Vagina (tissue), 2 donors: ENCODE measurements around the gene MNAT1.

ENCODE experiments used
- CTCF ChIP-seq, 3 experiments: fragments of 450-650 bp in 2 of 3; fragments of 200-600 bp in 1 of 3; sonication (generic) in 1 of 3; IDR thresholded peaks; one replicate each; pipeline ENCODE4 v1.5.1; 2017 to 2019; ENCODE audit warnings: antibody characterized with exemption in 3 of 3, mild to moderate bottlenecking in 2 of 3, moderate library complexity in 2 of 3
- POLR2A ChIP-seq, 2 donors: fragments of 450-650 bp; IDR thresholded peaks; one replicate each; pipeline ENCODE4 v1.6.1; 2017; ENCODE audit warnings: antibody characterized with exemption in 2 of 2, mild to moderate bottlenecking in 2 of 2, moderate library complexity in 2 of 2
- POLR2AphosphoS5 ChIP-seq, 2 donors: sonication (generic); formaldehyde crosslinking; IDR thresholded peaks; one replicate each; pipeline ENCODE4 v1.9.0; 2017; ENCODE audit warnings: antibody characterized with exemption in 2 of 2, mild to moderate bottlenecking in 2 of 2, low read depth in 1 of 2; ENCODE audit not compliant: insufficient read depth in 1 of 2

- TF ChIP-seq CTCF (IDR thresholded peaks at IDR 0.05) (no peak), POLR2A (IDR thresholded peaks at IDR 0.05) (no peak), POLR2AphosphoS5 (IDR thresholded peaks at IDR 0.05; ENCODE audit: insufficient read depth in 1 of 2, low read depth in 1 of 2) (no peak)
Measured at GRCh38 chr14:60803871-60804270, 69.3 kb downstream of the MNAT1 start.
